GM12864 (cell line): ENCODE data around the gene CDH13.

Source experiments
- DNase-seq: peaks from one replicate; pipeline ENCODE4 v3.0.0-alpha.2; 2011; ENCODE audit warnings: low read depth
- H3K4me3 ChIP-seq: 2 replicates; pipeline ENCODE4 v1.5.1; 2011; ENCODE audit warnings: mild to moderate bottlenecking, low read depth, low read length, control low read depth
- CTCF ChIP-seq: IDR thresholded peaks from 2 replicates; pipeline ENCODE4 v1.5.1; 2011; ENCODE audit warnings: low read depth, mild to moderate bottlenecking, moderate library complexity, low read length, control low read depth, inconsistent platforms; ENCODE audit errors: missing control alignments

CDH13 gene

GRCh38 chr16:83308414-83308813 is 681.6 kb downstream of the CDH13 start:
- H3K4me3 ChIP-seq, result no peak overlapping the region
- DNase-seq, result no peak
- no peak for TF ChIP-seq CTCF

GRCh38 chr16:83310816-83311215 is 684.0 kb downstream of the CDH13 start:
- no peak for DNase-seq
- TF ChIP-seq CTCF, result no peak
- no peak overlapping the region for H3K4me3 ChIP-seq

GRCh38 chr16:83312015-83312717 is 685.4 kb downstream of the CDH13 start:
- no peak for TF ChIP-seq CTCF
- no peak for DNase-seq

GRCh38 chr16:83312718-83313245 is 686.0 kb downstream of the CDH13 start:
- no peak overlapping the region for H3K4me3 ChIP-seq
- no peak for TF ChIP-seq CTCF

More at GRCh38 chr16:83312015-83312717, 685.4 kb downstream of the CDH13 start:
- no peak overlapping the region for H3K4me3 ChIP-seq

GRCh38 chr16:83315271-83315670 is 688.5 kb downstream of the CDH13 start:
- no peak for TF ChIP-seq CTCF
- no peak for DNase-seq
- no peak overlapping the region for H3K4me3 ChIP-seq

More at GRCh38 chr16:83312718-83313245, 686.0 kb downstream of the CDH13 start:
- DNase-seq, result no peak

GRCh38 chr16:83316458-83316857 is 689.7 kb downstream of the CDH13 start:
- no peak for DNase-seq
- no peak overlapping the region for H3K4me3 ChIP-seq

More at GRCh38 chr16:83316458-83316857, 689.7 kb downstream of the CDH13 start:
- no peak for TF ChIP-seq CTCF
